Endothelial cell of umbilical vein (primary cell): ENCODE measurements around the gene CRAT. TPM values are rescaled to one million over a fixed set of nuclear protein-coding genes. Genes with fewer than 3 reads are reported as not detected.

Experiments used
- BruUV-seq: library from RNA; stranded (reverse); fragments of 400-500 nt; replicated peaks from 2 replicates; lab custom pipeline; 2021; lab: Mats Ljungman, UMichigan
- CTCF ChIA-PET: fragments of 300-600, 350-600 bp; sonication (Branson Sonifier 250); formaldehyde crosslinking; loops from one replicate; lab custom pipeline; 2021; ENCODE audit warnings: antibody characterized with exemption, inconsistent platforms; lab: Charles Lee
- POLR2A ChIA-PET: fragments of 300-600, 350-600 bp; sonication (Branson Sonifier 250); formaldehyde crosslinking; loops from one replicate; lab custom pipeline; 2021; ENCODE audit warnings: antibody characterized with exemption, inconsistent platforms; lab: Charles Lee
- DNase-seq: peaks from one replicate; pipeline ENCODE4 v3.0.0-alpha.2; 2011; ENCODE audit warnings: low read depth, low spot score
- FAIRE-seq: peaks from 2 replicates; lab custom pipeline; 2011; peaks lifted over from hg19 to GRCh38; lab: Jason Lieb, UNC
- H2AFZ ChIP-seq: 2 replicates; pipeline ENCODE4 v1.6.0; 2012; ENCODE audit warnings: low read depth, low read length, control low read depth, inconsistent platforms
- H3K27ac ChIP-seq: 2 replicates; pipeline ENCODE4 v1.5.1; 2011; ENCODE audit warnings: low read depth, mild to moderate bottlenecking, control low read depth, low read length, moderate library complexity; ENCODE audit not compliant: insufficient read depth
- H3K27me3 ChIP-seq, 2 experiments: 2 replicates each; pipeline versions ENCODE4 v1.6.0 to v1.6.1; 2011; ENCODE audit warnings: low read length in 2 of 2, mixed read lengths in 1 of 2; ENCODE audit not compliant: control insufficient read depth in 2 of 2, insufficient read depth in 2 of 2
- H3K36me3 ChIP-seq, 2 experiments: 2 replicates in 1 of 2; 3 replicates in 1 of 2; pipeline ENCODE4 v1.5.1; 2011; ENCODE audit warnings: low read length in 2 of 2, mild to moderate bottlenecking in 1 of 2, moderate library complexity in 1 of 2; ENCODE audit not compliant: control insufficient read depth in 2 of 2, insufficient read depth in 2 of 2; ENCODE audit errors: extremely low read depth in 1 of 2
- H3K4me1 ChIP-seq: 3 replicates; pipeline ENCODE4 v1.5.1; 2011; ENCODE audit warnings: mild to moderate bottlenecking, low read length; ENCODE audit not compliant: control insufficient read depth, insufficient read depth; ENCODE audit errors: extremely low read depth
- H3K4me2 ChIP-seq: 2 replicates; pipeline ENCODE4 v1.6.1; 2011; ENCODE audit warnings: low read length, control low read depth, mixed read lengths; ENCODE audit not compliant: insufficient read depth
- H3K4me3 ChIP-seq, 3 experiments: fragments of 200-600 bp in 1 of 3; sonication (generic), shearing (Covaris generic) in 1 of 3; replicated peaks in 1 of 3; 2 replicates each; pipeline ENCODE4 v1.5.1; 2011 to 2016; ENCODE audit warnings: control low read depth in 3 of 3, low read length in 3 of 3, mild to moderate bottlenecking in 2 of 3, inconsistent platforms in 1 of 3, low read depth in 1 of 3, moderate library complexity in 1 of 3; ENCODE audit not compliant: insufficient read depth in 1 of 3
- H3K79me2 ChIP-seq: 2 replicates; pipeline ENCODE4 v1.6.0; 2012; ENCODE audit warnings: low read length, inconsistent platforms; ENCODE audit not compliant: control insufficient read depth, insufficient read depth
- H3K9ac ChIP-seq: replicated peaks from 2 replicates; pipeline ENCODE3; 2011; ENCODE audit warnings: low read length, control low read depth; ENCODE audit not compliant: insufficient read depth; ENCODE audit errors: extremely low read depth
- H3K9me1 ChIP-seq: replicated peaks from 3 replicates; pipeline ENCODE4 v1.6.0; 2011; ENCODE audit warnings: mild to moderate bottlenecking, low read length; ENCODE audit not compliant: control insufficient read depth, insufficient read depth; ENCODE audit errors: extremely low read depth
- H3K9me3 ChIP-seq: replicated peaks from 2 replicates; pipeline ENCODE4 v1.5.1; 2012; ENCODE audit warnings: low read length, inconsistent platforms; ENCODE audit not compliant: control insufficient read depth, insufficient read depth
- H4K20me1 ChIP-seq: replicated peaks from 2 replicates; pipeline ENCODE3; 2011; ENCODE audit warnings: mild to moderate bottlenecking, low read length; ENCODE audit not compliant: control insufficient read depth, insufficient read depth; ENCODE audit errors: extremely low read depth
- EZH2 ChIP-seq: IDR thresholded peaks from 2 replicates; pipeline ENCODE4 v1.6.1; 2012; ENCODE audit warnings: borderline replicate concordance, low read depth, mild to moderate bottlenecking, moderate library complexity, low read length, inconsistent platforms; ENCODE audit not compliant: severe bottlenecking
- MYC ChIP-seq: IDR thresholded peaks from one replicate; pipeline ENCODE4 v1.6.1; 2011; ENCODE audit warnings: mild to moderate bottlenecking, low read depth, low read length
- dilution Hi-C: fragments of 300-500 bp; cut with MboI; formaldehyde crosslinking; loops from one replicate; pipeline ENCODE4 v1.15.0; 2019; ENCODE audit warnings: low sequenced_read_pairs; ENCODE audit not compliant: extremely low pct_ligation_motif_present
- intact Hi-C: fragments of 100-400 bp; cut with micrococcal nuclease; formaldehyde crosslinking; loops from one replicate; pipeline ENCODE4 v1.10.0; 2022
- polyA plus RNA-seq, 4 experiments: library from polyadenylated mRNA; depleted of rRNA in 3 of 4; stranded (reverse) in 3 of 4; unstranded in 1 of 4; fragments of >200 nt; gene quantifications; 2 replicates each; pipeline versions ENCODE4 v1.2.1 to v1.2.3, GENCODE V29; 2011 to 2012; ENCODE audit warnings: missing spikeins in 1 of 4
- total RNA-seq: library from RNA; stranded (reverse); gene quantifications from 2 replicates; pipeline ENCODE4 v1.2.3, GENCODE V29; 2021
- TF ChIP-seq, protein P1 (sequence below), 2 donors: IDR thresholded peaks; 1 replicate in 1 of 2; 2 replicates in 1 of 2; pipeline ENCODE4 v1.5.1; 2011; ENCODE audit warnings: low read length in 2 of 2, mild to moderate bottlenecking in 2 of 2, moderate library complexity in 2 of 2, control low read depth in 1 of 2, inconsistent platforms in 1 of 2, low read depth in 1 of 2; ENCODE audit not compliant: insufficient read depth in 1 of 2; ENCODE audit errors: extremely low read depth in 1 of 2

CRAT gene
- total and polyA plus RNA-seq, 2 donors (not counting 3 experiments of a cell fraction or from before 2014, with no cell fraction given), result 34.2 to 55.3 TPM

DNA sequence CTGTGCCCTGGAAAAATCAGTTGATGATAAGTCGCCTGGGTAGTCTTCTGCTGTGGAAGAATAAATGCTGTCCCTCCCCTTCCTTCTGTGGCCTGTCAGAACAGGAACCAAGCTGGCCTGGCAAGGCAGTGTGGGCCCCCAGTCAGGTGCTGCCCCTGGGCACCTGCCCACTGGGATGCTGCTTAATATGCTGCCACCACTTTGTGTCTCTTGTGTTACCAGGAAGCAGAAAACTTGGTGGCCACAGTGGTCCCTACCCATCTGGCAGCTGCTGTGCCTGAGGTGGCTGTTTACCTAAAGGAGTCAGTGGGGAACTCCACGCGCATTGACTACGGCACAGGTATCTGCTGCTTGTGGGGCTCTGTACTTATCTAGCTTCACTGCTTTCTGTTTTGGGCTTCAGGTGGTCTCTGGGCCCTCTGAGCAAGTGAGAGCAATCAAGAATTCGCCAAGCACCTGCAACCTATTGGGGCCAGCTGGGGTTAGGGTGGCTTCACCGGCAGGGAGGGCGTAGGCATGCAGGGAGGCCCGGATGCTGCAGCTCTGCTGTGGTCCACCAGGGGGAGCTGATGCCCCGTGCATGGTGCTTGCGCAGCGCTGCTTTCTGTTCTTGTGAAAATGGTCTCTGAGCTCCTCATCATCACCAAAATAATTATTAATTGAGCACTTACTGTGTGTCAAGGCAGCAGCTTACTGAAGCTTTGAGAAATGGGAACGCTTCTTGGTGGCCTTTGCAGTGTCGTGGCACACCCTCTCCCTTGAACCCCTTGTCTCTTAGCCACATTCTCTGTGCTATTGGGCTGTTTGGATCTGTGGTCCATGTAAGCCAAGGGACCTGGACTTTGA is 20.9 kb upstream of the CRAT start:
- intact Hi-C loops (loop anchor here (1.0 kb wide), 2 partner anchors 479 to 493 kb away; no protein-coding TSS in a partner anchor), dilution Hi-C loops (no loop called here)
- H3K9me3 ChIP-seq, result no peaks in the 10 kb centered on the region
- no peaks in the 10 kb centered on the region for H3K27me3 ChIP-seq
- H4K20me1 ChIP-seq, result no peaks in the 10 kb centered on the region
- no peaks in the 10 kb centered on the region for H3K9me1 ChIP-seq
- ChIA-PET POLR2A (interaction anchor here (0.6 to 1.0 kb wide), 2 partner anchors 35 to 475 kb away, joined by 3 to 5 read pairs; no protein-coding TSS in a partner anchor), CTCF (interaction anchor here (0.6 to 12.6 kb wide), 56 partner anchors 8 to 659 kb away, joined by 3 to 232 read pairs (median 5); partner anchors contain the start of genes C9orf50, CRAT, DOLPP1 and IER5L)
- no peak overlapping the region for H2AFZ ChIP-seq
- peak; percentile 65 for DNase-seq
- H3K4me1 ChIP-seq, result peaks cover 12% of the 10 kb centered on the region
- H3K79me2 ChIP-seq, result no peaks in the 10 kb centered on the region
- H3K4me2 ChIP-seq, result no peak overlapping the region
- no peak overlapping the region for H3K4me3 ChIP-seq
- H3K27ac ChIP-seq, result no peak overlapping the region
- H3K36me3 ChIP-seq, result peaks cover 0 to 19% of the 10 kb centered on the region in 2 experiments
- no TSS peak for BruUV-seq
- TF ChIP-seq, protein P1, sequence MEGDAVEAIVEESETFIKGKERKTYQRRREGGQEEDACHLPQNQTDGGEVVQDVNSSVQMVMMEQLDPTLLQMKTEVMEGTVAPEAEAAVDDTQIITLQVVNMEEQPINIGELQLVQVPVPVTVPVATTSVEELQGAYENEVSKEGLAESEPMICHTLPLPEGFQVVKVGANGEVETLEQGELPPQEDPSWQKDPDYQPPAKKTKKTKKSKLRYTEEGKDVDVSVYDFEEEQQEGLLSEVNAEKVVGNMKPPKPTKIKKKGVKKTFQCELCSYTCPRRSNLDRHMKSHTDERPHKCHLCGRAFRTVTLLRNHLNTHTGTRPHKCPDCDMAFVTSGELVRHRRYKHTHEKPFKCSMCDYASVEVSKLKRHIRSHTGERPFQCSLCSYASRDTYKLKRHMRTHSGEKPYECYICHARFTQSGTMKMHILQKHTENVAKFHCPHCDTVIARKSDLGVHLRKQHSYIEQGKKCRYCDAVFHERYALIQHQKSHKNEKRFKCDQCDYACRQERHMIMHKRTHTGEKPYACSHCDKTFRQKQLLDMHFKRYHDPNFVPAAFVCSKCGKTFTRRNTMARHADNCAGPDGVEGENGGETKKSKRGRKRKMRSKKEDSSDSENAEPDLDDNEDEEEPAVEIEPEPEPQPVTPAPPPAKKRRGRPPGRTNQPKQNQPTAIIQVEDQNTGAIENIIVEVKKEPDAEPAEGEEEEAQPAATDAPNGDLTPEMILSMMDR (IDR thresholded peaks at IDR 0.05; ENCODE audit: extremely low read depth in 1 of 2, insufficient read depth in 1 of 2, low read depth in 1 of 2, low read length in 2 of 2), result peak; percentile 96 to 99
- TF ChIP-seq EZH2, result no peak
- peak; percentile 26 for TF ChIP-seq MYC
- no peak overlapping the region for H3K9ac ChIP-seq
- FAIRE-seq, result peak; percentile 91
